OCI-LY3 (cell line): ENCODE results near the gene SAMD4B.
A peak's percentile ranks its signal among the peaks of the same experiment; 100 is the strongest.

Experiments used
- H2AFZ ChIP-seq: fragments of 200-600, 300-600 bp; shearing (Covaris generic); 2 replicates; pipeline ENCODE4 v1.6.0; 2014; ENCODE audit warnings: antibody characterized with exemption, low read depth, low read length
- H3K27ac ChIP-seq: fragments of 200-600, 300-600 bp; sonication (generic); 2 replicates; pipeline ENCODE4 v1.5.1; 2014; ENCODE audit warnings: mild to moderate bottlenecking, low read length, moderate library complexity, mixed read lengths
- H3K27me3 ChIP-seq: fragments of 200-600, 300-600 bp; sonication (generic); 2 replicates; pipeline ENCODE4 v1.6.1; 2014; ENCODE audit warnings: low read depth, low read length, mixed read lengths
- H3K36me3 ChIP-seq: fragments of 200-600, 300-600 bp; sonication (generic); replicated peaks from 2 replicates; pipeline ENCODE3; 2014; ENCODE audit warnings: low read depth, low read length, mixed read lengths
- H3K4me1 ChIP-seq: fragments of 300-600, 200-600 bp; sonication (generic); 2 replicates; pipeline ENCODE4 v1.6.1; 2014; ENCODE audit warnings: low read length, mixed read lengths
- H3K4me2 ChIP-seq: fragments of 200-600, 300-600 bp; sonication (generic); 2 replicates; pipeline ENCODE4 v1.6.1; 2014; ENCODE audit warnings: low read length, mixed read lengths
- H3K4me3 ChIP-seq: fragments of 300-600, 200-600 bp; sonication (generic); 2 replicates; pipeline ENCODE4 v1.5.1; 2014; ENCODE audit warnings: antibody characterized with exemption, mild to moderate bottlenecking, low read length, moderate library complexity
- H3K79me2 ChIP-seq: fragments of 300-600, 200-600 bp; shearing (Covaris generic); 2 replicates; pipeline ENCODE4 v1.6.1; 2014; ENCODE audit warnings: mild to moderate bottlenecking, low read length, mixed read lengths
- H3K9ac ChIP-seq: fragments of 300-600, 200-600 bp; shearing (Covaris generic); 2 replicates; pipeline ENCODE4 v1.6.0; 2014; ENCODE audit warnings: mild to moderate bottlenecking, low read length, moderate library complexity
- H3K9me3 ChIP-seq: fragments of 200-600, 300-600 bp; shearing (Covaris generic); 2 replicates; pipeline ENCODE4 v1.6.1; 2014; ENCODE audit warnings: low read length, mixed read lengths; ENCODE audit not compliant: insufficient read depth
- H4K20me1 ChIP-seq: fragments of 200-600, 300-600 bp; sonication (generic); 2 replicates; pipeline ENCODE4 v1.6.1; 2016; ENCODE audit warnings: low read length, mixed read lengths; ENCODE audit not compliant: insufficient read depth
- EZH2phosphoT487 ChIP-seq: fragments of 200-600 bp; shearing (Covaris generic); IDR thresholded peaks from 2 replicates; pipeline ENCODE4 v1.6.1; 2018; ENCODE audit warnings: antibody characterized with exemption, mixed run types, low read depth
- TF ChIP-seq, protein P1 (sequence below): fragments of 200-600, 300-600 bp; sonication (generic); IDR thresholded peaks from 2 replicates; pipeline ENCODE4 v1.5.1; 2014; ENCODE audit warnings: antibody characterized with exemption, low read length, low read depth

SAMD4B gene

DNA sequence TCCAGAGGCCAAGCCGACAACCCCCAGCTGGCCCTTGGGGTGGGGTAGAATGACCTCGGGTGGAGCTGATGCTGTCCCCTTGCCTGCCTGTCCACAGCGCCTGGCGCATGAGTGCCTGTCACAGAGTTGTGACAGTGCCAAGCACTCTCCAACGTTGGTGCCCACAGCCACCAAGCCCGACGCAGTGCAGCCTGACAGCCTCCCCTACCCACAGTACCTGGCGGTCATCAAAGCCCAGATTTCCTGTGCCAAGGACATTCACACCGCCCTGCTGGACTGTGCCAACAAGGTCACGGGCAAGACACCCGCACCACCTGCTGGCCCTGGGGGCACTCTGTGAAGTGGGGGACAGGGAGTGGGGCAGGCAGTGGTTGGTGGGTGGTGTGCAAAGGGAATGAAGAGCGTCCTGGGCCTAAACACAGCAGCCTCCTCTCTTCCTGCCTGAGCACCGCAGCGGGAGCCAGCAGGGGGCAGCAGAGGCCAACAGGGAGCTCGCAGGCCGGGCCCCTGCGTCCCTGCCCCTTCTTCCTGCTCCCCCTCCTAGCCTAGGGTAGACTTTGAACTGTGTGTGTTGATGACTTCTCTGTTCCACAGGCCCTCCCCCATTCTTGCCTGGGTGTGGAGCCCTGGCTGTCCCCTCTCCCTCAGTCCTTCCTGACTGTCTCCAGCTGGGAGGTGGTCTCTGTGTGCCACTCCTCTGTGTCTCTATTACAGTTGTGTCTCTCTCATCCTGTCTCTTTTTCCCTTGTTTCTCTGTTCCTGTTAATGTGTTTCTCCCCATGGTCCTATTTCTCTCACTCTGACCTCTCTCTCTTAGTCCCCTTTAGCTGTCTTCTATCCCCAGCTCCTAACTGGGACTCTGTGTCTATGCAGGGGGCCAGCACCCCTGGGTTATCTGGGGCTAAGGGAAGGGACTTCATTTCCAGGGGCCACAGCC, 55.4 kb downstream of the SAMD4B start:
- no peaks in the 10 kb centered on the region for H4K20me1 ChIP-seq
- no peak overlapping the region for H2AFZ ChIP-seq
- peaks cover 32% of the 10 kb centered on the region for H3K36me3 ChIP-seq
- H3K4me2 ChIP-seq, result peak overlapping the region; percentile 69
- peak overlapping the region; percentile 70 for H3K9ac ChIP-seq
- H3K9me3 ChIP-seq, result no peaks in the 10 kb centered on the region; the same call in 1 of the 2 replicates
- no peaks in the 10 kb centered on the region for H3K27me3 ChIP-seq
- H3K4me3 ChIP-seq, result peak overlapping the region; percentile 31
- H3K4me1 ChIP-seq, result peaks cover 50% of the 10 kb centered on the region
- peaks cover 8% of the 10 kb centered on the region for H3K79me2 ChIP-seq
- TF ChIP-seq EZH2phosphoT487, result no peak
- TF ChIP-seq, protein P1, sequence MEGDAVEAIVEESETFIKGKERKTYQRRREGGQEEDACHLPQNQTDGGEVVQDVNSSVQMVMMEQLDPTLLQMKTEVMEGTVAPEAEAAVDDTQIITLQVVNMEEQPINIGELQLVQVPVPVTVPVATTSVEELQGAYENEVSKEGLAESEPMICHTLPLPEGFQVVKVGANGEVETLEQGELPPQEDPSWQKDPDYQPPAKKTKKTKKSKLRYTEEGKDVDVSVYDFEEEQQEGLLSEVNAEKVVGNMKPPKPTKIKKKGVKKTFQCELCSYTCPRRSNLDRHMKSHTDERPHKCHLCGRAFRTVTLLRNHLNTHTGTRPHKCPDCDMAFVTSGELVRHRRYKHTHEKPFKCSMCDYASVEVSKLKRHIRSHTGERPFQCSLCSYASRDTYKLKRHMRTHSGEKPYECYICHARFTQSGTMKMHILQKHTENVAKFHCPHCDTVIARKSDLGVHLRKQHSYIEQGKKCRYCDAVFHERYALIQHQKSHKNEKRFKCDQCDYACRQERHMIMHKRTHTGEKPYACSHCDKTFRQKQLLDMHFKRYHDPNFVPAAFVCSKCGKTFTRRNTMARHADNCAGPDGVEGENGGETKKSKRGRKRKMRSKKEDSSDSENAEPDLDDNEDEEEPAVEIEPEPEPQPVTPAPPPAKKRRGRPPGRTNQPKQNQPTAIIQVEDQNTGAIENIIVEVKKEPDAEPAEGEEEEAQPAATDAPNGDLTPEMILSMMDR, result peak; percentile 95
- H3K27ac ChIP-seq, result peak overlapping the region; percentile 92

DNA sequence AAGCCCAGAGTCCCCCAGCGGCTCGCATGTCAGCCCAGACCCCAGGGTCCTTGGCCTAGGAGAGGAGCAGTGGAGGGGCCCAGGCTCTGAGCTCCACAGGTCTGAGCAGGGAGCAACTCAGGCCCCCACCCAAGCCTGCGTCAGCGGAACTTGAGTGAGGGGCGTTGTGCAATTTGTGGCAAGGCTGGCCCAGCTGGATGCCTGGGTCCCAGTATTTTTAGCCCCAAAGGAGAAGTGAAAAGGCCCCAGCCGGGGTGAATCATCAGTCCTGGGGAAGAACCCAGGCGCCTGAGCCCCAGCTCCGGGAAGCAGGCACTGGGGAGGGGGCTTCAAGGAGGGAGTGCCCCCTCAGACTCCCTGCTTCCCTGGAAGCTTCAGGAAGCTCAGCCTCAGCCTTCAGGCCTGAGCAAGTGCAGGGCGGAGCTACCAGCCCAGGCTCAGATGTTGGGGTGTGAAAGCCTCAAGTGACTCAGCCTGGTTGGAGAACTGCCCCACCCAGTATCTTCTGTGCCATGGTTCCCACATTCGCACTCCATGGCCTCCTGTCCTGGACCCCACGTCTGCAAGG, 56.2 kb downstream of the SAMD4B start:
- Histone ChIP-seq H3K9me3 (no peaks in the 10 kb centered on the region; the same call in 1 of the 2 replicates), H3K4me2 (peak overlapping the region; percentile 69), H2AFZ (no peak overlapping the region), H3K4me3 (peak overlapping the region; percentile 31), H3K27ac (peak overlapping the region; percentile 92), H3K79me2 (peaks cover 3% of the 10 kb centered on the region; the same call in 1 of the 2 replicates), H3K36me3 (peaks cover 30% of the 10 kb centered on the region), H3K9ac (peak overlapping the region; percentile 70), H4K20me1 (no peaks in the 10 kb centered on the region), H3K27me3 (no peaks in the 10 kb centered on the region), H3K4me1 (peaks cover 57% of the 10 kb centered on the region)
- TF ChIP-seq, protein P1, result no peak
- no peak for TF ChIP-seq EZH2phosphoT487

DNA sequence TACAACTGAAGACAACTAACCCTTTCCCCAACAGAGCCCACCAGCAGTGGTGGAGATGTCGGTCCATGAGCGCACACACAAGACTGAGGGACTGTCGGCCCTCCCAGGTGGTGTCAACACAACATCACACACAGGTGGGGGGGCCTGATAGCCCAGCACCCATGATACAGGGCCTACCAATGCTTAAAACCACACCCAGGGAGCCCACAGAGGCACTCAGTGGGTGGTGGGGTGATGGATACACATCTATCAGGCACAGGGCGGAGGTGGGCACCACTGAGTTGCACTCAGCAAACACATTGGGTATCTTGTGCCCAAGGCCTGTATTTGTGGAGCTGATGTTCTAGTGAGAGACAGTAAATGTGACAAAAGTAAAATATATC, 57.4 kb downstream of the SAMD4B start:
- Histone ChIP-seq H3K9ac (no peak overlapping the region), H3K27ac (peak overlapping the region; percentile 7; the same call in 1 of the 2 replicates)

More for the DNA sequence above, 57.4 kb downstream of the SAMD4B start:
- no peak overlapping the region for H3K4me3 ChIP-seq
- no peaks in the 10 kb centered on the region for H3K79me2 ChIP-seq
- H3K27me3 ChIP-seq, result no peaks in the 10 kb centered on the region
- H3K9me3 ChIP-seq, result no peaks in the 10 kb centered on the region; the same call in 1 of the 2 replicates
- no peak overlapping the region for H2AFZ ChIP-seq
- H3K4me1 ChIP-seq, result peaks cover 68% of the 10 kb centered on the region
- H3K4me2 ChIP-seq, result no peak overlapping the region
- no peaks in the 10 kb centered on the region for H4K20me1 ChIP-seq
- TF ChIP-seq, protein P1, result no peak
- TF ChIP-seq EZH2phosphoT487, result no peak
- H3K36me3 ChIP-seq, result peaks cover 23% of the 10 kb centered on the region
